ENCODE results near the gene DUSP16.
A peak's percentile ranks its signal among the peaks of the same experiment; 100 is the strongest.

Gene DUSP16, protein sequence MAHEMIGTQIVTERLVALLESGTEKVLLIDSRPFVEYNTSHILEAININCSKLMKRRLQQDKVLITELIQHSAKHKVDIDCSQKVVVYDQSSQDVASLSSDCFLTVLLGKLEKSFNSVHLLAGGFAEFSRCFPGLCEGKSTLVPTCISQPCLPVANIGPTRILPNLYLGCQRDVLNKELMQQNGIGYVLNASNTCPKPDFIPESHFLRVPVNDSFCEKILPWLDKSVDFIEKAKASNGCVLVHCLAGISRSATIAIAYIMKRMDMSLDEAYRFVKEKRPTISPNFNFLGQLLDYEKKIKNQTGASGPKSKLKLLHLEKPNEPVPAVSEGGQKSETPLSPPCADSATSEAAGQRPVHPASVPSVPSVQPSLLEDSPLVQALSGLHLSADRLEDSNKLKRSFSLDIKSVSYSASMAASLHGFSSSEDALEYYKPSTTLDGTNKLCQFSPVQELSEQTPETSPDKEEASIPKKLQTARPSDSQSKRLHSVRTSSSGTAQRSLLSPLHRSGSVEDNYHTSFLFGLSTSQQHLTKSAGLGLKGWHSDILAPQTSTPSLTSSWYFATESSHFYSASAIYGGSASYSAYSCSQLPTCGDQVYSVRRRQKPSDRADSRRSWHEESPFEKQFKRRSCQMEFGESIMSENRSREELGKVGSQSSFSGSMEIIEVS

GRCh38 chr12:12562585-12563261 is at the start of gene DUSP16:
Gene DUSP16, minus strand, starts transcription at chr12:12562863. Its CDS starts 41,765 bp downstream, at chr12:12521098.
- no peaks in the 10 kb centered on the region for H3K9me3 ChIP-seq (ENCODE audit: control insufficient read depth, low read length)
- peak within 1 kb of the TSS; percentile 99 for H3K9ac ChIP-seq (ENCODE audit: low read length)
- H3K27me3 ChIP-seq (ENCODE audit: control insufficient read depth, insufficient read depth, low read length), result no peaks in the 10 kb centered on the region
- no peaks in the 10 kb centered on the region for H3K36me3 ChIP-seq (ENCODE audit: control insufficient read depth, insufficient read depth, low read length)
- peak within 1 kb of the TSS; percentile 73 for H3K4me3 ChIP-seq (ENCODE audit: low read length)
- H3K4me1 ChIP-seq (ENCODE audit: control insufficient read depth, insufficient read depth, low read length), result peaks cover 16% of the 10 kb centered on the region

GRCh38 chr12:12612358-12612757 is 49.7 kb upstream of the DUSP16 start:
- Histone ChIP-seq H3K27me3 (ENCODE audit: control insufficient read depth, insufficient read depth, low read length) (no peaks in the 10 kb centered on the region), H3K9me3 (ENCODE audit: control insufficient read depth, low read length) (no peaks in the 10 kb centered on the region), H3K4me3 (ENCODE audit: low read length) (peak overlapping the region; percentile 96), H3K36me3 (ENCODE audit: control insufficient read depth, insufficient read depth, low read length) (no peaks in the 10 kb centered on the region), H3K9ac (ENCODE audit: low read length) (peak overlapping the region; percentile 94), H3K4me1 (ENCODE audit: control insufficient read depth, insufficient read depth, low read length) (peaks cover 15% of the 10 kb centered on the region)

DNA sequence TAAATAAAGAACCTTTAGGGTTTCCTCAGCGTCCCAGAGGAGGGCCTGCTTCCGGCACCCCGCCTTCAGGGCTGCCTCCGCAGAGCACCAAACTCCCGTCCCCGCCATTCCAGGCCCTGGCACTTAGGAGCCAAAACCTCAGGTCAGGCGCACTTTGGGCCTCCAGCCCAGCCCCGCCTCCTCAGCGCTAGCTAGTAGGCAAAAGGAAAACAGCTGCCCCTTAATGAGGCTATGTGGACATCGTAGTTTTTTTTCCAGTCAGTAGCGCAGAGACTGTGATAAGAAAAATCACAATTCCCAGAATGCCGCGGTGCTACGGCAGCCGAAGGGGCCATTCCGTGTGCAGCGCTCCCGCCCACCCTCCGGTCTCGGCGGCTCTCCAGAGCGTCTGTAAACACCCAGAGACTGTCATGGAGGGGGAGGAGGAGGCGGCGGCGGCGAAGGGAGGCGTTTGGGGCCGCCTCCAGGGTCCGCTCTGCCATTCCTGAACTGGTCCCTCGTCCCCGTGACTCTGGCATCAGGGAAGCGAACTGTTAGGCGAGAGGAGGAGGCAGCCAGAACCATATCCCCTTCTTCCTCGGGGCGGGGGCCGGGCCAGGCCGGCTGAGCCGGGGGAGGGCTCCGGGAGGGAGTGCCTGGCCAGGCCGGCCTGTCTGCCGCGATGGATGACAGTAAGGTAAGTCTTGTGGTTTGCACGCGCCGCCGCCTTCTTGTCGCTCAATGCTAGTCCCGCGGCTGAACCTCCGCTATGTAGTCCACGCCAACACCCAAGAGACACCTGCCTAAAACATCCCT is 49.0 kb upstream of the DUSP16 start, which contains the start of gene CREBL2:
CREBL2 (plus strand) TSS at position 365 of the 795 bp plus-strand sequence; CDS start at position 662, 297 bp downstream.
- no peaks in the 10 kb centered on the region for H3K36me3 ChIP-seq (ENCODE audit: control insufficient read depth, insufficient read depth, low read length)
- peak within 1 kb of the TSS; percentile 96 for H3K4me3 ChIP-seq (ENCODE audit: low read length)
- H3K9ac ChIP-seq (ENCODE audit: low read length), result peak within 1 kb of the TSS; percentile 94
- H3K4me1 ChIP-seq (ENCODE audit: control insufficient read depth, insufficient read depth, low read length), result peaks cover 14% of the 10 kb centered on the region
- H3K27me3 ChIP-seq (ENCODE audit: control insufficient read depth, insufficient read depth, low read length), result no peaks in the 10 kb centered on the region
- H3K9me3 ChIP-seq (ENCODE audit: control insufficient read depth, low read length), result no peaks in the 10 kb centered on the region

DNA sequence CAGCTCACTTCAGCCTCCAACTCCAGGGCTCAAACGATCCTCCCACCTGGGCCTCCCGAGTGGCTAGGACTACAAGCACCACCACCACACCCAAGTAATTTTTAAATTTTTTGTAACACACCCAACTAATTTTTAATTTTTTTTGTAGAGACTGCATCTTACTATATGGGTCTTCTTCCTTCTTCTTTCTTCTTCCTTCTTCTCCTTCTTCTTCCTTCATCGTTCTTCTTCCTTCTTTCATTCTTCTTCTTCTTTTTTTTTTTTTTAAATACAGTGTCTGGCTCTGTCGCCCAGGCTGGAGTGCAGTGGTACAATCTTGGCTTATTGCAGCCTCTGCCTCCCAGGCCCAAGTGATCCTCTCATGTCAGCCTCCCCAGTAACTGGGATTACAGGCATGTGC is 48.0 kb upstream of the DUSP16 start:
- no peaks in the 10 kb centered on the region for H3K36me3 ChIP-seq (ENCODE audit: control insufficient read depth, insufficient read depth, low read length)
- no peaks in the 10 kb centered on the region for H3K27me3 ChIP-seq (ENCODE audit: control insufficient read depth, insufficient read depth, low read length)
- H3K9ac ChIP-seq (ENCODE audit: low read length), result no peak overlapping the region
- no peak overlapping the region for H3K4me3 ChIP-seq (ENCODE audit: low read length)
- H3K9me3 ChIP-seq (ENCODE audit: control insufficient read depth, low read length), result no peaks in the 10 kb centered on the region
- peaks cover 10% of the 10 kb centered on the region for H3K4me1 ChIP-seq (ENCODE audit: control insufficient read depth, insufficient read depth, low read length)

- H3K4me3 ChIP-seq (ENCODE audit: low read length), result no peak overlapping the region
- H3K36me3 ChIP-seq (ENCODE audit: control insufficient read depth, insufficient read depth, low read length), result no peaks in the 10 kb centered on the region
- H3K4me1 ChIP-seq (ENCODE audit: control insufficient read depth, insufficient read depth, low read length), result peaks cover 10% of the 10 kb centered on the region
- no peaks in the 10 kb centered on the region for H3K9me3 ChIP-seq (ENCODE audit: control insufficient read depth, low read length)
- H3K9ac ChIP-seq (ENCODE audit: low read length), result no peak overlapping the region
- no peaks in the 10 kb centered on the region for H3K27me3 ChIP-seq (ENCODE audit: control insufficient read depth, insufficient read depth, low read length)
These were observed 47.0 kb upstream of the DUSP16 start for GRCh38 chr12:12609692-12610091.

- Histone ChIP-seq H3K9me3 (ENCODE audit: control insufficient read depth, low read length) (no peaks in the 10 kb centered on the region), H3K27me3 (ENCODE audit: control insufficient read depth, insufficient read depth, low read length) (no peaks in the 10 kb centered on the region), H3K9ac (ENCODE audit: low read length) (no peak overlapping the region), H3K4me1 (ENCODE audit: control insufficient read depth, insufficient read depth, low read length) (peaks cover 10% of the 10 kb centered on the region), H3K4me3 (ENCODE audit: low read length) (no peak overlapping the region), H3K36me3 (ENCODE audit: control insufficient read depth, insufficient read depth, low read length) (no peaks in the 10 kb centered on the region)
These were observed 45.9 kb upstream of the DUSP16 start for GRCh38 chr12:12608557-12608957.

GRCh38 chr12:12606781-12607589 is 44.3 kb upstream of the DUSP16 start:
- Histone ChIP-seq H3K27me3 (ENCODE audit: control insufficient read depth, insufficient read depth, low read length) (no peaks in the 10 kb centered on the region), H3K4me1 (ENCODE audit: control insufficient read depth, insufficient read depth, low read length) (peaks cover 10% of the 10 kb centered on the region), H3K36me3 (ENCODE audit: control insufficient read depth, insufficient read depth, low read length) (no peaks in the 10 kb centered on the region), H3K9me3 (ENCODE audit: control insufficient read depth, low read length) (no peaks in the 10 kb centered on the region), H3K4me3 (ENCODE audit: low read length) (no peak overlapping the region), H3K9ac (ENCODE audit: low read length) (no peak overlapping the region)

DNA sequence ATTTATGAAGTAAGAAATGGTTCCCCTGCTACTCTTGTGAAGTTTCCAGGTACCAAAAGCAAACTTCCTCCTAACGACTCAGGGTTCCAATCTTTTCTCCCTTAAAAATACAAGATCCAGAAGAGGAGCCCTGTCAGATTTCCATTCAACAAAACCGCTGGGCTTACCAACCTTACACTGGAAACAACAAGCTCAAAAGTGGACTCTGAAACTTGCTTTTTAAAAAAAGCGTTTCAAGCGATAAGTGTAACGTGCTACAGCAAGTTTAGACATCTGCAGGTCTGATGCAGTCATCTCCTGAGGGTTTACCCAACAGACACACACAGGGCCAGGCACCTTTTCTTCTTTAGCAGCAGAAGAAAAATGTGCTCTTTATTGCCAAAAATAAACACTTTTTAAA is 42.1 kb upstream of the DUSP16 start:
- H3K27me3 ChIP-seq (ENCODE audit: control insufficient read depth, insufficient read depth, low read length), result no peaks in the 10 kb centered on the region
- H3K4me1 ChIP-seq (ENCODE audit: control insufficient read depth, insufficient read depth, low read length), result peaks cover 4% of the 10 kb centered on the region

GRCh38 chr12:12600659-12601058 is 38.0 kb upstream of the DUSP16 start:
- H3K9me3 ChIP-seq (ENCODE audit: control insufficient read depth, low read length), result no peaks in the 10 kb centered on the region
- no peaks in the 10 kb centered on the region for H3K36me3 ChIP-seq (ENCODE audit: control insufficient read depth, insufficient read depth, low read length)
- no peak overlapping the region for H3K4me3 ChIP-seq (ENCODE audit: low read length)
- H3K27me3 ChIP-seq (ENCODE audit: control insufficient read depth, insufficient read depth, low read length), result no peaks in the 10 kb centered on the region
- H3K9ac ChIP-seq (ENCODE audit: low read length), result no peak overlapping the region
- H3K4me1 ChIP-seq (ENCODE audit: control insufficient read depth, insufficient read depth, low read length), result no peaks in the 10 kb centered on the region

More for the DNA sequence above, 42.1 kb upstream of the DUSP16 start:
- Histone ChIP-seq H3K36me3 (ENCODE audit: control insufficient read depth, insufficient read depth, low read length) (no peaks in the 10 kb centered on the region), H3K4me3 (ENCODE audit: low read length) (no peak overlapping the region), H3K9ac (ENCODE audit: low read length) (no peak overlapping the region), H3K9me3 (ENCODE audit: control insufficient read depth, low read length) (no peaks in the 10 kb centered on the region)

GRCh38 chr12:12599750-12600643 is 37.3 kb upstream of the DUSP16 start:
- no peak overlapping the region for H3K4me3 ChIP-seq (ENCODE audit: low read length)
- no peaks in the 10 kb centered on the region for H3K4me1 ChIP-seq (ENCODE audit: control insufficient read depth, insufficient read depth, low read length)
- no peaks in the 10 kb centered on the region for H3K9me3 ChIP-seq (ENCODE audit: control insufficient read depth, low read length)
- no peaks in the 10 kb centered on the region for H3K36me3 ChIP-seq (ENCODE audit: control insufficient read depth, insufficient read depth, low read length)
- H3K9ac ChIP-seq (ENCODE audit: low read length), result no peak overlapping the region
- no peaks in the 10 kb centered on the region for H3K27me3 ChIP-seq (ENCODE audit: control insufficient read depth, insufficient read depth, low read length)

All from mucosa of stomach (tissue), 1 donor.